Measurements from ENCODE around the gene ALDH1L2. TPM values are rescaled to one million over a fixed set of nuclear protein-coding genes. Genes with fewer than 3 reads are reported as not detected.
"Not testable (repeated sequence)": the region's sequence is repeated elsewhere in the genome, so short reads cannot be mapped to it uniquely, and the experiment has no call there.

The ALDH1L2 gene
- total RNA-seq, 1 experiment from 2014 or later: 5.7 TPM

GRCh38 chr12:104985206-104985605 lies 99.1 kb downstream of the ALDH1L2 start:
- DNase-seq (ENCODE audit: low read depth): no peak

- not testable (repeated sequence) for DNase-seq (ENCODE audit: low read depth)
These were observed 106.6 kb downstream of the ALDH1L2 start for GRCh38 chr12:104977688-104978087.

- no peak for DNase-seq (ENCODE audit: low read depth)
These were observed 107.6 kb downstream of the ALDH1L2 start for GRCh38 chr12:104976703-104977102.

GRCh38 chr12:104975587-104976343 lies 108.5 kb downstream of the ALDH1L2 start:
- DNase-seq (ENCODE audit: low read depth): peak; percentile 63

DNA sequence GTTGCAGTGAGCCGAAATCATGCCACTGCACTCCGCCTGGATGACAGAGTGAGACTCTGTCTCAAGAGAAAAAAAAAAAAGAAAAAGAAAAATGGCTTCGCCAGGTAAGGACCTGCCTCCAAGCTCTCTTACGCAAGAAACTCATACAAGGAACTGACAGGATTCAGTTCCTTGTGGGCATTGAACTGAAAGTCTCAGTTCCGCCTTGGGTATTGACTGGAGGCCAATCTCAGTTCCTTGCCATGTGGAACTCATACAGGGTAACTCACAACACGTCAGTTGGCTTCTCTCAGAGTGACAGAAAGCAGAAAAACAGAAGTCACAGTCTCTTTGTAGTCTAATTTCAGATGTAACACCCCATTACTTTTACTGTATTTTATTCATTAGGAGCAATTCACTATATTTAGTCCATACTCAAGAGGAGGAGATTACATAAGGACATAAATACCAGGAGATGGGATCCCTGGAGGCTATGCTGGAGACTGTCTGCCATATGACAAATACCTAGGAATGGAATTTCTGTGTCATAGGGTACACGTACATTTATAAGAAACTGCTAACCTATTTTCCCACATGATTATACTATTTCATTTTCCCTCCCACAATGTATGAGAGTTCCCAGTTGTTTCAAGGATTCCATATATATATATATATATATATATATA lies 109.5 kb downstream of the ALDH1L2 start:
- peak; percentile 30 for DNase-seq (ENCODE audit: low read depth)

DNA sequence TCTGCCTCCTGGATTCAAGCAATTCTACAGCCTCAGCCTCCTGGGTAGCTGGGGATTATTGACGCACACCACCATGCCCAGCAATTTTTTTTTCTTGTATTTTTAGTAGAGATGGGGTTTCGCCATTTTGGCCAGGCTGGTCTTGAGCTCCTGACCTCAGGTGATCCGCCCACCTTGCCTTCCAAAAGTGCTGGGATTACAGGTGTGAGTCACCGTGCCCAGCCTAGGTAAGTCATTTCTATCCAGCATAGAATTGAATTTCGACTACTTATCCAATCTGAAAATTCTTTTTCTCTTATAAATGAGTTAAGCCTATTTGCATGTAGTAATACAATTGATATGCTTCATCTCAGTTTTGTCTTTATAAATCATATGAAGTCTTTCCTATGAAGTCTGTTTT lies 111.0 kb downstream of the ALDH1L2 start:
- DNase-seq (ENCODE audit: low read depth): no peak

- no peak for DNase-seq (ENCODE audit: low read depth)
These were observed 113.0 kb downstream of the ALDH1L2 start for GRCh38 chr12:104971306-104971705.

Other genes starting within 250 kb of the ALDH1L2 start
- gene SLC41A2, start 126.2 kb downstream of the ALDH1L2 start, total RNA-seq (2014; rRNA removed; shearing (Covaris generic)): 55.5 and 80.7 TPM in 2 replicates
- 18.7 and 33.2 TPM in 2 replicates for gene NOPCHAP1, start 98.1 kb downstream of the ALDH1L2 start, total RNA-seq (2014; rRNA removed; shearing (Covaris generic))
- 48.0 and 52.3 TPM in 2 replicates for gene WASHC4, start 23.3 kb upstream of the ALDH1L2 start, total RNA-seq (2014; rRNA removed; shearing (Covaris generic))
- gene APPL2, start 151.7 kb upstream of the ALDH1L2 start, total RNA-seq (2014; rRNA removed; shearing (Covaris generic)): 29.0 and 55.6 TPM in 2 replicates
- gene C12orf75, start 246.2 kb upstream of the ALDH1L2 start, total RNA-seq (2014; rRNA removed; shearing (Covaris generic)): 89.1 and 103 TPM in 2 replicates

All from Daoy (cell line).